ENCODE results near the gene DISC1.
"Not testable (repeated sequence)": the region's sequence is repeated elsewhere in the genome, so short reads cannot be mapped to it uniquely, and the experiment has no call there.

Gene DISC1

GRCh38 chr1:231667896-231668506, 41.4 kb downstream of the DISC1 start:
- no peak for DNase-seq (ENCODE audit: low read depth, low spot score)

- DNase-seq (ENCODE audit: low read depth, low spot score), result no peak
Observed at GRCh38 chr1:231668826-231669225, 42.2 kb downstream of the DISC1 start.

- DNase-seq (ENCODE audit: low read depth, low spot score), result not testable (repeated sequence)
Observed at GRCh38 chr1:231669864-231670621, 43.5 kb downstream of the DISC1 start.

- no peak for DNase-seq (ENCODE audit: low read depth, low spot score)
Observed at GRCh38 chr1:231670755-231671154, 44.2 kb downstream of the DISC1 start.

GRCh38 chr1:231674575-231674974, 48.0 kb downstream of the DISC1 start:
- DNase-seq (ENCODE audit: low read depth, low spot score), result no peak

- no peak for DNase-seq (ENCODE audit: low read depth, low spot score)
Observed at GRCh38 chr1:231676487-231676886, 49.9 kb downstream of the DISC1 start.

GRCh38 chr1:231677442-231677841, 50.9 kb downstream of the DISC1 start:
- no peak for DNase-seq (ENCODE audit: low read depth, low spot score)

GRCh38 chr1:231678011-231678432, 51.4 kb downstream of the DISC1 start:
- DNase-seq (ENCODE audit: low read depth, low spot score), result no peak

GRCh38 chr1:231679109-231679508, 52.5 kb downstream of the DISC1 start:
- no peak for DNase-seq (ENCODE audit: low read depth, low spot score)

- no peak for DNase-seq (ENCODE audit: low read depth, low spot score)
Observed at GRCh38 chr1:231681006-231681405, 54.4 kb downstream of the DISC1 start.

- no peak for DNase-seq (ENCODE audit: low read depth, low spot score)
Observed at GRCh38 chr1:231682779-231683178, 56.2 kb downstream of the DISC1 start.

GRCh38 chr1:231683439-231684165, 57.0 kb downstream of the DISC1 start:
- DNase-seq (ENCODE audit: low read depth, low spot score), result no peak

- no peak for DNase-seq (ENCODE audit: low read depth, low spot score)
Observed at GRCh38 chr1:231684356-231685244, 58.0 kb downstream of the DISC1 start.

GRCh38 chr1:231686384-231686783, 59.8 kb downstream of the DISC1 start:
- no peak for DNase-seq (ENCODE audit: low read depth, low spot score)

GRCh38 chr1:231688989-231689388, 62.4 kb downstream of the DISC1 start:
- DNase-seq (ENCODE audit: low read depth, low spot score), result no peak

- no peak for DNase-seq (ENCODE audit: low read depth, low spot score)
Observed at GRCh38 chr1:231690059-231690458, 63.5 kb downstream of the DISC1 start.

GRCh38 chr1:231691618-231692259, 65.1 kb downstream of the DISC1 start:
- peak; percentile 76 for DNase-seq (ENCODE audit: low read depth, low spot score)

GRCh38 chr1:231693361-231694074, 66.9 kb downstream of the DISC1 start:
- no peak for DNase-seq (ENCODE audit: low read depth, low spot score)

GRCh38 chr1:231694075-231694431, 67.5 kb downstream of the DISC1 start:
- no peak for DNase-seq (ENCODE audit: low read depth, low spot score)

- no peak for DNase-seq (ENCODE audit: low read depth, low spot score)
Observed at GRCh38 chr1:231694465-231695077, 68.0 kb downstream of the DISC1 start.

Data from brain pericyte (primary cell).